Astrocyte (in vitro differentiated cells and primary cell): ENCODE results near the gene MYOM3. TPM values are rescaled to one million over a fixed set of nuclear protein-coding genes. Genes with fewer than 3 reads are reported as not detected.

Experiments used
- DNase-seq: peaks from one replicate; pipeline ENCODE4 v3.0.0-alpha.2; 2010; ENCODE audit warnings: low read depth
- FAIRE-seq: peaks from 2 replicates; lab custom pipeline; 2011; peaks lifted over from hg19 to GRCh38; lab: Jason Lieb, UNC
- H2AFZ ChIP-seq: 2 replicates; pipeline ENCODE4 v1.6.0; 2012; ENCODE audit warnings: low read depth, low read length, inconsistent platforms
- H3K27ac ChIP-seq: 2 replicates; pipeline ENCODE4 v1.5.1; 2011; ENCODE audit warnings: low read depth, low read length, inconsistent platforms
- H3K27me3 ChIP-seq: 2 replicates; pipeline ENCODE4 v1.6.0; 2011; ENCODE audit warnings: low read length, inconsistent platforms; ENCODE audit not compliant: insufficient read depth
- H3K36me3 ChIP-seq: 2 replicates; pipeline ENCODE4 v1.5.1; 2011; ENCODE audit warnings: low read length, inconsistent platforms; ENCODE audit not compliant: insufficient read depth
- H3K4me1 ChIP-seq: 2 replicates; pipeline ENCODE4 v1.5.1; 2011; ENCODE audit warnings: low read length, inconsistent platforms; ENCODE audit not compliant: insufficient read depth
- H3K4me2 ChIP-seq: 2 replicates; pipeline ENCODE4 v1.6.0; 2012; ENCODE audit warnings: low read length, inconsistent platforms
- H3K4me3 ChIP-seq: 2 replicates; pipeline ENCODE4 v1.5.1; 2011; ENCODE audit warnings: low read depth, mild to moderate bottlenecking, low read length, inconsistent platforms; ENCODE audit not compliant: insufficient read depth
- H3K79me2 ChIP-seq: 2 replicates; pipeline ENCODE4 v1.6.0; 2012; ENCODE audit warnings: mild to moderate bottlenecking, low read length, inconsistent platforms; ENCODE audit not compliant: insufficient read depth
- H3K9ac ChIP-seq: 2 replicates; pipeline ENCODE4 v1.6.0; 2012; ENCODE audit warnings: mild to moderate bottlenecking, low read length, inconsistent platforms
- H3K9me3 ChIP-seq: 2 replicates; pipeline ENCODE4 v1.5.1; 2012; ENCODE audit warnings: low read depth, mild to moderate bottlenecking, low read length, inconsistent platforms; ENCODE audit not compliant: insufficient read depth
- H4K20me1 ChIP-seq: 2 replicates; pipeline ENCODE4 v1.6.0; 2012; ENCODE audit warnings: low read length, inconsistent platforms; ENCODE audit not compliant: insufficient read depth
- H3K27ac Mint-ChIP-seq: one replicate; pipeline ENCODE4 v1.8.0; 2021; ENCODE audit warnings: mild to moderate bottlenecking, mixed read lengths; ENCODE audit not compliant: unreplicated experiment
- H3K27me3 Mint-ChIP-seq: one replicate; pipeline ENCODE4 v1.8.0; 2021; ENCODE audit warnings: low read depth, mixed read lengths; ENCODE audit not compliant: unreplicated experiment
- H3K36me3 Mint-ChIP-seq: one replicate; pipeline ENCODE4 v1.8.0; 2021; ENCODE audit warnings: low read depth, mixed read lengths; ENCODE audit not compliant: unreplicated experiment
- H3K4me1 Mint-ChIP-seq: one replicate; pipeline ENCODE4 v1.8.0; 2021; ENCODE audit warnings: low read depth, mixed read lengths; ENCODE audit not compliant: unreplicated experiment
- H3K4me3 Mint-ChIP-seq: one replicate; pipeline ENCODE4 v1.8.0; 2021; ENCODE audit warnings: mild to moderate bottlenecking, moderate library complexity, mixed read lengths; ENCODE audit not compliant: unreplicated experiment
- H3K9me3 Mint-ChIP-seq: one replicate; pipeline ENCODE4 v1.8.0; 2021; ENCODE audit warnings: mild to moderate bottlenecking, mixed read lengths; ENCODE audit not compliant: unreplicated experiment
- EZH2 ChIP-seq: IDR thresholded peaks from 2 replicates; pipeline ENCODE4 v1.6.1; 2012; ENCODE audit warnings: mild to moderate bottlenecking, low read length, inconsistent platforms; ENCODE audit not compliant: insufficient read depth
- total RNA-seq: library from RNA; stranded (reverse); gene quantifications from 2 replicates; pipeline ENCODE4 v1.2.1, GENCODE V29; 2021
- TF ChIP-seq, protein P1 (sequence below): IDR thresholded peaks from 2 replicates; pipeline ENCODE4 v1.5.1; 2011; ENCODE audit warnings: low read depth, mild to moderate bottlenecking, inconsistent platforms, low read length, moderate library complexity; ENCODE audit not compliant: insufficient read depth

The MYOM3 gene
- total RNA-seq, 1 donor from 2014 or later: 1.0 TPM

DNA sequence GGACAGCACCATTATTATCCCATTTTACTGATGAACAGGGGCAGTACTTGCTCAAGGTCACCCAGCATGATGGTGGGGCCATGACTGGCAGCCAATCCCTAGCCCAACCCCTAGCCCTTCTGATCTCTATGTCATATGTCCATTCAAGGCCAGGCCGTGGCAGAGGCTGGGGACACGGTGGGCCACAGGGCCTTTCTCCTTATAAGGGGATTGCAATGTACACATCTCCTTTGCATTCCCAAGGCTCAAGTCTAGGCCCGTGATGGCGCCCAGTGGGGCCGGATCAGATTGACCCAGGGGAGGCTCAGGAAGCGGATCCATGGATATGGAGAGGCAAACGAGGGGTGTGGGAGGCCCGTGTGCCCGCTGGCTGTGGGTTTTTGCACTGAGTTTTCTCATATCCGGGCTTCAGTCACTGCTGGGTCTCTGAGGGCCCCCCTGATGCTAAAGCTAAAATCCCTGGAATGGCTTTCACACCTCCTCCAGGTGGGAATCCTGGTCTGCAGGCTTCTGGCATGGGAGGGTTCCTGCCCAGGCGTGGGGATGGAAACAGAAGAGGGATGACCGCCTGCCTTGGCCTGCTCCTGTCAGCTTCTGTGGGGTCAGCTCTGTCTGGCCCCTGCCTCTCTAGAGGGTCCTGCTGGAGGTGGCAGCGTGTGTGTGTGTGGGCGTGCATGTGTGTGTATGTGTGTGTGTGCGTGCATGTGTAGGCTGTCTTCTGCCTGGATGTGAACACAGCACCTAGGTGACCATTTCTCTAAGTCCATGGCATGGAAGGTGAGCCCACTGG is 2.1 kb downstream of the MYOM3 start:
- DNase-seq: no peak
- TF ChIP-seq EZH2: no peak
- TF ChIP-seq, protein P1, sequence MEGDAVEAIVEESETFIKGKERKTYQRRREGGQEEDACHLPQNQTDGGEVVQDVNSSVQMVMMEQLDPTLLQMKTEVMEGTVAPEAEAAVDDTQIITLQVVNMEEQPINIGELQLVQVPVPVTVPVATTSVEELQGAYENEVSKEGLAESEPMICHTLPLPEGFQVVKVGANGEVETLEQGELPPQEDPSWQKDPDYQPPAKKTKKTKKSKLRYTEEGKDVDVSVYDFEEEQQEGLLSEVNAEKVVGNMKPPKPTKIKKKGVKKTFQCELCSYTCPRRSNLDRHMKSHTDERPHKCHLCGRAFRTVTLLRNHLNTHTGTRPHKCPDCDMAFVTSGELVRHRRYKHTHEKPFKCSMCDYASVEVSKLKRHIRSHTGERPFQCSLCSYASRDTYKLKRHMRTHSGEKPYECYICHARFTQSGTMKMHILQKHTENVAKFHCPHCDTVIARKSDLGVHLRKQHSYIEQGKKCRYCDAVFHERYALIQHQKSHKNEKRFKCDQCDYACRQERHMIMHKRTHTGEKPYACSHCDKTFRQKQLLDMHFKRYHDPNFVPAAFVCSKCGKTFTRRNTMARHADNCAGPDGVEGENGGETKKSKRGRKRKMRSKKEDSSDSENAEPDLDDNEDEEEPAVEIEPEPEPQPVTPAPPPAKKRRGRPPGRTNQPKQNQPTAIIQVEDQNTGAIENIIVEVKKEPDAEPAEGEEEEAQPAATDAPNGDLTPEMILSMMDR: no peak
- Histone ChIP-seq H3K4me1 (peaks cover 32% of the 10 kb centered on the region), H3K36me3 (no peaks in the 10 kb centered on the region), H3K9me3 (no peaks in the 10 kb centered on the region), H4K20me1 (no peaks in the 10 kb centered on the region), H3K27ac (no peak overlapping the region), H3K4me3 (no peak overlapping the region), H3K27me3 (peaks cover 3% of the 10 kb centered on the region), H3K79me2 (no peaks in the 10 kb centered on the region), H3K9ac (no peak overlapping the region), H2AFZ (no peak overlapping the region), H3K4me2 (no peak overlapping the region)
- no peak for FAIRE-seq
- H3K4me1 Mint-ChIP-seq: peaks cover 26% of the 10 kb centered on the region
- peaks cover 3% of the 10 kb centered on the region for H3K27me3 Mint-ChIP-seq
- no peak overlapping the region for H3K4me3 Mint-ChIP-seq
- H3K9me3 Mint-ChIP-seq: no peaks in the 10 kb centered on the region
- H3K36me3 Mint-ChIP-seq: no peaks in the 10 kb centered on the region
- H3K27ac Mint-ChIP-seq: peak overlapping the region; percentile 34

DNA sequence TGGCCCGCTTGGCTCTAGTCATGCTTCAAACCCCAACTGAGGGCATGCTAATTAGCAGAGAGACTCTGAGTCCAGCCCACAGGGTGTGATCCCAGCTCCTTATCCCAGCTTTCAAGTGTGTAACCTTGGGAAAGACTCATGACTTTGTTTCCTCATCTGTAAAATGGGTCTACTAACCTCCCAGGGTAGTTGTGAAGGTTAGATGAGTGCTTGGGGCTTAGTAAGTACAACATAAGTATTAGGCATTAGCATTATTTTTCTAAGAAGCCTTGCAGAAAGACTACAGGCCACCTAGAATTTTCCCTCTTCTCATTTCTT is 2.8 kb downstream of the MYOM3 start:
- peak overlapping the region; percentile 75 for H2AFZ ChIP-seq
- no peak overlapping the region for H3K4me3 ChIP-seq
- H3K27ac Mint-ChIP-seq: peak overlapping the region; percentile 95
- no peak for TF ChIP-seq EZH2
- TF ChIP-seq, protein P1: no peak
- H3K4me3 Mint-ChIP-seq: peak overlapping the region; percentile 73
- peaks cover 3% of the 10 kb centered on the region for H3K27me3 Mint-ChIP-seq
- no peaks in the 10 kb centered on the region for H3K9me3 Mint-ChIP-seq
- DNase-seq (no peak), FAIRE-seq (no peak)
- no peaks in the 10 kb centered on the region for H3K36me3 ChIP-seq
- peak overlapping the region; percentile 62 for H3K4me2 ChIP-seq
- no peaks in the 10 kb centered on the region for H3K9me3 ChIP-seq
- H3K79me2 ChIP-seq: no peaks in the 10 kb centered on the region
- no peaks in the 10 kb centered on the region for H4K20me1 ChIP-seq
- peak overlapping the region; percentile 67 for H3K27ac ChIP-seq
- H3K9ac ChIP-seq: peak overlapping the region; percentile 58
- peaks cover 32% of the 10 kb centered on the region for H3K4me1 ChIP-seq
- peaks cover 2% of the 10 kb centered on the region for H3K27me3 ChIP-seq
- no peaks in the 10 kb centered on the region for H3K36me3 Mint-ChIP-seq
- peaks cover 26% of the 10 kb centered on the region for H3K4me1 Mint-ChIP-seq
